ENCODE results near the gene C4orf50. TPM values are rescaled to one million over a fixed set of nuclear protein-coding genes. Genes with fewer than 3 reads are reported as not detected.

Gene C4orf50
- total and polyA plus RNA-seq, 2 of the 4 experiments (the other 2 are of a cell fraction), result not detected

- in situ Hi-C loops (cut with MboI; ENCODE audit: low sequenced_read_pairs), result loop anchor here (10.0 kb wide), 1 partner anchor 334 kb away; no protein-coding TSS in a partner anchor
- Histone ChIP-seq H3K4ac (ENCODE audit: low read depth, low read length) (no peak overlapping the region), H2AK9ac (replicated peaks; ENCODE audit: low read depth, low read length, poor library complexity) (no peak overlapping the region), H3K27me3 (ENCODE audit: control insufficient read depth, insufficient read depth, low read length) (no peaks in the 10 kb centered on the region; the same call in none of the 2 replicates), H3K79me1 (ENCODE audit: low read depth in 1 of 2, low read length in 2 of 2) (no peaks in the 10 kb centered on the region), H3K18ac (ENCODE audit: low read depth, low read length) (no peak overlapping the region), H2AK5ac (ENCODE audit: low read depth, low read length) (no peak overlapping the region), H3K9me3 (ENCODE audit: control insufficient read depth, insufficient read depth, low read length) (no peaks in the 10 kb centered on the region), H3K4me3 (ENCODE audit: insufficient read depth, low read depth, low read length) (no peak overlapping the region), H4K5ac (ENCODE audit: low read depth, low read length) (no peak overlapping the region), H3K56ac (ENCODE audit: extremely low read depth, insufficient read depth, low read length) (no peak overlapping the region), H3K14ac (replicated peaks; ENCODE audit: low read depth, low read length) (no peak overlapping the region), H2AFZ (replicated peaks; ENCODE audit: low read length, poor library complexity) (no peak overlapping the region), H4K20me1 (ENCODE audit: insufficient read depth, low read length) (no peaks in the 10 kb centered on the region), H3K9me1 (ENCODE audit: insufficient read depth, low read length) (no peaks in the 10 kb centered on the region), H2BK15ac (ENCODE audit: low read depth, low read length) (no peak overlapping the region), H2BK120ac (ENCODE audit: low read depth, low read length) (no peak overlapping the region), H3K4me1 (ENCODE audit: control insufficient read depth, insufficient read depth, low read length) (no peaks in the 10 kb centered on the region), H4K91ac (ENCODE audit: insufficient read depth, low read depth, low read length) (no peak overlapping the region), H2BK20ac (ENCODE audit: low read depth, low read length) (no peak overlapping the region), H3K36me3 (ENCODE audit: control insufficient read depth, insufficient read depth, low read length) (no peaks in the 10 kb centered on the region), H3K4me2 (ENCODE audit: low read depth, low read length) (no peak overlapping the region), H3K27ac (ENCODE audit: insufficient read depth, low read length) (no peak overlapping the region), H3K23ac (ENCODE audit: low read depth, low read length) (no peak overlapping the region), H2BK5ac (ENCODE audit: low read depth, low read length, poor library complexity, severe bottlenecking) (no peak overlapping the region), H3K9ac (ENCODE audit: low read depth, low read length) (no peak overlapping the region), H4K8ac (ENCODE audit: low read depth in 2 of 2, low read length in 2 of 2) (no peak overlapping the region)
- no peak for ATAC-seq (ENCODE audit: low read depth)
- no peak for DNase-seq
- intact Hi-C loops (cut with micrococcal nuclease), result no loop called here
- WGBS, 2 experiments (ENCODE audit: extremely low coverage in 2 of 2, insufficient read length in 1 of 2), result 67% methylated on average over 3 of the region's 16 CpGs; no CpG with 5 or more reads in 1 of the 2 experiments
- POLR2A ChIA-PET (ENCODE audit: unreplicated experiment), result no interaction called here
- dilution Hi-C loops (cut with HindIII; ENCODE audit: low sequenced_read_pairs, unreplicated experiment), result no loop called here
- BruUV-seq (replicated peaks), result no TSS peak
- TF ChIP-seq POLR2A (IDR thresholded peaks at IDR 0.05; ENCODE audit: low read depth, low read length) (no peak), MAZ (IDR thresholded peaks at IDR 0.05; ENCODE audit: borderline replicate concordance, low read depth, low read length) (no peak), MXI1 (IDR thresholded peaks at IDR 0.05; ENCODE audit: borderline replicate concordance, low read depth, low read length) (no peak), NFE2L2 (IDR thresholded peaks at IDR 0.05; ENCODE audit: low read depth, low read length) (no peak), CTCF (conservative IDR thresholded peaks at IDR 0.05; ENCODE audit: low read depth, low read length) (no peak), CHD1 (IDR thresholded peaks at IDR 0.05; ENCODE audit: low read depth, low read length) (no peak), BHLHE40 (IDR thresholded peaks at IDR 0.05; ENCODE audit: low read depth, low read length) (no peak), SMC3 (IDR thresholded peaks at IDR 0.05; ENCODE audit: low read depth, low read length) (no peak), USF2 (IDR thresholded peaks at IDR 0.05; ENCODE audit: low read depth, low read length) (no peak), FOS (IDR thresholded peaks at IDR 0.05; ENCODE audit: low read depth, low read length) (no peak), CEBPB (IDR thresholded peaks at IDR 0.05; ENCODE audit: low read depth, low read length) (no peak), RAD21 (IDR thresholded peaks at IDR 0.05; ENCODE audit: low read length) (no peak), MAFK (IDR thresholded peaks at IDR 0.05; ENCODE audit: low read depth, low read length) (no peak), ELK1 (IDR thresholded peaks at IDR 0.05; ENCODE audit: borderline replicate concordance, low read depth, low read length) (no peak), RFX5 (IDR thresholded peaks at IDR 0.05; ENCODE audit: low read depth, low read length) (no peak), RCOR1 (IDR thresholded peaks at IDR 0.05; ENCODE audit: insufficient replicate concordance, low read length) (no peak)
- CTCF ChIA-PET, result no interaction called here
Measured at GRCh38 chr4:5990446-5991160, 27.6 kb downstream of the C4orf50 start.

Measured in IMR-90 (cell line).